Measurements from ENCODE around the gene JPT1.

- no peak for TF ChIP-seq GATA2 (IDR thresholded peaks at IDR 0.05; ENCODE audit: low read depth, low read length)
- no peak for TF ChIP-seq GATA3 (IDR thresholded peaks at IDR 0.05; ENCODE audit: low read depth, low read length)
These were observed 20.7 kb upstream of the JPT1 start for GRCh38 chr17:75174996-75175395.

Measured in SH-SY5Y (cell line).